Measurements from ENCODE around the gene STRIP1.

The STRIP1 gene

DNA sequence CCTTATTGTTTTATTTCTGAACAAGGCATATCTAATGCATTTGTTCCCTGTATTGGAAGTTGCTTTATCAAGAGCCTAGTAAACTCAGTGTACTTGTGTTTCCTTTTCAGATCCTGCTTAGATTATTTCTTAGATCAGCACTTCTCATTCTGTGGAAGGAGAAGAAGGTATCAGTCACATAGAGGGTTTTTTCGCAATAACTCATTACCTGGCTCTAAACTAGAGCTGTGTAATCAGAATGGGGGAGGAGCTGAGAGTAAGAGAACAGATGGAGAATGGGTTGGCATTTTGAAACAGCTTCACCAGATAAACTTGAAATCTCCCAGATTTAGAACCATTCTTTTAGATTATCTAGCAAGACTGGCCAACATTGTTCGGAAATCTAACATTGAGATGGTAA is 38.9 kb upstream of the STRIP1 start:
- peaks cover 0 to 3% of the 10 kb centered on the region in 2 donors for H3K36me3 ChIP-seq (ENCODE audit: control insufficient read depth in 2 of 2, insufficient read depth in 2 of 2, low read length in 2 of 2)
- H3K27ac ChIP-seq (ENCODE audit: low read length): no peak overlapping the region
- H3K4me1 ChIP-seq (ENCODE audit: control insufficient read depth, insufficient read depth, low read length): peaks cover 34% of the 10 kb centered on the region
- H3K27me3 ChIP-seq (ENCODE audit: control insufficient read depth in 1 of 2, insufficient read depth in 2 of 2, low read length in 2 of 2): no peaks in the 10 kb centered on the region
- H3K4me3 ChIP-seq (ENCODE audit: low read length in 2 of 2): no peak overlapping the region
- no peak overlapping the region for H3K9ac ChIP-seq (ENCODE audit: low read length in 2 of 2)
- no peaks in the 10 kb centered on the region for H3K9me3 ChIP-seq (ENCODE audit: control insufficient read depth in 2 of 2, low read length in 2 of 2)

DNA sequence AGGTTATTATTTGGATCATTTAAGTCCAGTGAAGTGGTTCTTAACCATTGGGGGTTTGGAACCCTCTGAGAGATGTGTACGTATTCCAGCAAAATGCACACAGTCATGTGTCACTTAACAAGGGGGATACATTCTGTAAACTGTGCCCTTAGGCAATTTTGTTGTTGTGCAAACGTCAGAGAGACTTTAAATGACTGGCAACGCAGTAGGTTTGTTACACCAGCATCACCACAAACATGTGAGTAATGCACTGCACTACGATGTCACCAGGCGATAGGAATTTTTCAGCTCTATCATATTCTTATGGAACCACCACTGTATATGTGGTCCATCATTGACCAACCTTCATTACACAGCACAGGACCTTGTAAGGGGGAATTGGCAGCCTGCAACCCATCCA is 37.9 kb upstream of the STRIP1 start:
- peaks cover 26% of the 10 kb centered on the region for H3K4me1 ChIP-seq (ENCODE audit: control insufficient read depth, insufficient read depth, low read length)
- no peak overlapping the region for H3K9ac ChIP-seq (ENCODE audit: low read length in 2 of 2)
- no peak overlapping the region for H3K27ac ChIP-seq (ENCODE audit: low read length)
- peaks cover 0 to 3% of the 10 kb centered on the region in 2 donors for H3K36me3 ChIP-seq (ENCODE audit: control insufficient read depth in 2 of 2, insufficient read depth in 2 of 2, low read length in 2 of 2)
- no peaks in the 10 kb centered on the region for H3K9me3 ChIP-seq (ENCODE audit: control insufficient read depth in 2 of 2, low read length in 2 of 2)
- no peaks in the 10 kb centered on the region for H3K27me3 ChIP-seq (ENCODE audit: control insufficient read depth in 1 of 2, insufficient read depth in 2 of 2, low read length in 2 of 2)
- H3K4me3 ChIP-seq (ENCODE audit: low read length in 2 of 2): no peak overlapping the region

DNA sequence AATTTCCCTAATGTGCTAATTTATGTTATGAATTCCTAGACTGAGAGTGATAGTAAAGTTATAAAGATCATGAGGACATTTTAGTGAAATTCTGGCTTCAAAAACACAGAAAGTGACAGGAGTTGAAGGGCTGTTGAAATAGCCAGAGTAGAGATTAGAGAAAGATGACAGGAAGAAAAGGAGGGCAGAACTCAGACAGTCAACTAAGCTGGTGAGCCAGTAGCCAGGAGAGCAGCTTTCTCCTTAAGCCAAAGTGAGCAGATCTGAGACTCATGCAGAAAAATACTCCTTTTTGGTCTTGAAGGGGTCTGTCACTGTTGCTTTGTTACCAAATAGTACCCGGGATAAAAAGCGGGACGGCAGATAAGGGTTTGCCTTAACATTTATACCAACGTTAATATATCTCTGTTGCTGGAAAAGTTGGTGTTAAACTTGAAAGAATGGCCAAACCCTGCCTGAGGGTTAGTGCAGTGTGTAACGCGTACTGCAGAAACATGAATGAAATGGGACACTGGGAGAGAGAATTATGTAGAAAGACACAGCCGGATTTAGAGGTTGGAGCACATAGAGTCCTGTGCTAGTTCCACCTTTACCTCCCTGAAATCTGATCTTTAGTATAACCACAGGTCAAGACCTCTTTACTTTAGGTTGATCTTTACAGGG is 37.1 kb upstream of the STRIP1 start:
- no peaks in the 10 kb centered on the region for H3K9me3 ChIP-seq (ENCODE audit: control insufficient read depth in 2 of 2, low read length in 2 of 2)
- H3K4me3 ChIP-seq (ENCODE audit: low read length in 2 of 2): no peak overlapping the region
- H3K9ac ChIP-seq (ENCODE audit: low read length in 2 of 2): no peak overlapping the region
- peaks cover 26% of the 10 kb centered on the region for H3K4me1 ChIP-seq (ENCODE audit: control insufficient read depth, insufficient read depth, low read length)
- H3K36me3 ChIP-seq (ENCODE audit: control insufficient read depth in 2 of 2, insufficient read depth in 2 of 2, low read length in 2 of 2): peaks cover 0 to 3% of the 10 kb centered on the region in 2 donors
- H3K27me3 ChIP-seq (ENCODE audit: control insufficient read depth in 1 of 2, insufficient read depth in 2 of 2, low read length in 2 of 2): no peaks in the 10 kb centered on the region
- H3K27ac ChIP-seq (ENCODE audit: low read length): no peak overlapping the region

DNA sequence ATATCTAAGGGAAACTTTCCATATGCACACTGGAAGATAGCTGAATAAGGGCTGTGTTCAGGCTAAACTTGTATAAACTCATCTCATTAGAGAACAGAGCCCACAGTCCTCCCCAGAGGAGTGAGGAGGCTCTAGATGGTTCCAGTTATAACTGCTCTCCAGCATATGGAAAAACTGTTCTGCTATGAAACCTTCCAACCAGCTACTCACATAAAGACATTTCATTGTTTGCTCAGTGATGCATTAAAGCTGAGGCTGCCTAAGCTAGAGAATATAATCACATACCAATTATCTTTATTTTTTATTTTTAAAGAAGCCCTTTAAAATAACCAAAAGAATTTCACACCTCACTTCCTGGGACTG is 36.6 kb upstream of the STRIP1 start:
- Histone ChIP-seq H3K9ac (ENCODE audit: low read length in 2 of 2) (no peak overlapping the region), H3K4me1 (ENCODE audit: control insufficient read depth, insufficient read depth, low read length) (peaks cover 26% of the 10 kb centered on the region), H3K27ac (ENCODE audit: low read length) (no peak overlapping the region)

DNA sequence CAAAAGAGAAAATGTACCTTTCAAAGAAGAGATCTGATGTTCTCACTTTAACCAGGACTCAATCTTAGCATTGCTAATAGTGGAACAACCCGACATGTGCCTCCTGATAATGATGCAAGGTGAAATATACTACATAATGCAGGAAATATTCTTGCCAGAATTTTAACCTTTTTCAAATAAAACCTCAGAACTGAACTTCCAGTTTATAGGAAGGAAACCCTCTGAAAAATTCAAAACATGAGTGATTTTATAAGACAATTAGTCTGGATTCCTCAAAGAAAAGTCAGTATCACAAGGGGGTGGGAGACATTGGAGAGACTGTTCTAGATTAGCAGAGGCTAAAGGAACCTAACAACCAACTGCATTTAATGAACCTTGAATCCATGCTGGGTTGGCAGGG is 31.7 kb upstream of the STRIP1 start:
- Histone ChIP-seq H3K4me1 (ENCODE audit: control insufficient read depth, insufficient read depth, low read length) (peaks cover 31% of the 10 kb centered on the region), H3K36me3 (ENCODE audit: control insufficient read depth in 2 of 2, insufficient read depth in 2 of 2, low read length in 2 of 2) (no peaks in the 10 kb centered on the region), H3K4me3 (ENCODE audit: low read length in 2 of 2) (no peak overlapping the region), H3K27me3 (ENCODE audit: control insufficient read depth in 1 of 2, insufficient read depth in 2 of 2, low read length in 2 of 2) (no peaks in the 10 kb centered on the region), H3K27ac (ENCODE audit: low read length) (no peak overlapping the region), H3K9ac (ENCODE audit: low read length in 2 of 2) (no peak overlapping the region), H3K9me3 (ENCODE audit: control insufficient read depth in 2 of 2, low read length in 2 of 2) (no peaks in the 10 kb centered on the region)

More for the DNA sequence above, 36.6 kb upstream of the STRIP1 start:
- H3K9me3 ChIP-seq (ENCODE audit: control insufficient read depth in 2 of 2, low read length in 2 of 2): no peaks in the 10 kb centered on the region
- H3K27me3 ChIP-seq (ENCODE audit: control insufficient read depth in 1 of 2, insufficient read depth in 2 of 2, low read length in 2 of 2): no peaks in the 10 kb centered on the region
- H3K36me3 ChIP-seq (ENCODE audit: control insufficient read depth in 2 of 2, insufficient read depth in 2 of 2, low read length in 2 of 2): peaks cover 0 to 3% of the 10 kb centered on the region in 2 donors
- H3K4me3 ChIP-seq (ENCODE audit: low read length in 2 of 2): no peak overlapping the region

DNA sequence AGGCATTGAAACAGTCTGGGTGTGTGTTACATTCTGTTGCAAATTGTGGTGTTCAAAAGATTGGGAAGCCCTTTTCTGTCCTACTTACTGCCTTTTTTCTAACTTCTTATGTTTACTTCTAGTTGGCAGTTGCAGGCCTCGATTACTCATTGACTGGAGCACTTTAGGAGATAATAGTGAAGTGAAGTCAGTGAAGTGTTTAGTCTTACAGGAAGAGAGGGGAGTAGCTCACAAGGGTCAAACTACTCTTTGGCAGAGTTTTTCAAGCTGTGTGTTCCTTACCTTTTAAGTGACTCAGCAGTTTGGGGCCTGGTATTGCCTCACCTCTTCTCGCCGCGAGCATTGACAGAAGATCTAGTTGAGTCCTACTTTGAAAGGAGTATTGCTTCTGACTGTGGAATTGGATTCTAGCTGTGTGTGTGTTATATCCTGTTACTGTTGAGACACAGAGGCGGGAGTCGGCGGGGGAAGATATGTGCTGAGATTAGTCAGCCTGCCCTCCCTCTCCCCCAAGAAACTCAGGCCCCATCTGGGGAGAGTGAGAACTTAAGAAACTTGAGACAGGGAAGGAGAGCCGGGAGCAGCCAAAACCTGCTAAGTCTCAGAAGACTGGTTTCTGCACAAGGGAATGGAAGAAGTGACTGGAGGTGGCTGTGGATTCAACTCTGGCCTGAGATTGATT is 30.5 kb upstream of the STRIP1 start:
- Histone ChIP-seq H3K36me3 (ENCODE audit: control insufficient read depth in 2 of 2, insufficient read depth in 2 of 2, low read length in 2 of 2) (no peaks in the 10 kb centered on the region), H3K4me3 (ENCODE audit: low read length in 2 of 2) (peak overlapping the region; percentile 35 to 42), H3K9me3 (ENCODE audit: control insufficient read depth in 2 of 2, low read length in 2 of 2) (no peaks in the 10 kb centered on the region), H3K27me3 (ENCODE audit: control insufficient read depth in 1 of 2, insufficient read depth in 2 of 2, low read length in 2 of 2) (no peaks in the 10 kb centered on the region), H3K9ac (ENCODE audit: low read length in 2 of 2) (peak overlapping the region; percentile 6 to 21), H3K4me1 (ENCODE audit: control insufficient read depth, insufficient read depth, low read length) (peaks cover 29% of the 10 kb centered on the region), H3K27ac (ENCODE audit: low read length) (peak overlapping the region; percentile 73)

DNA sequence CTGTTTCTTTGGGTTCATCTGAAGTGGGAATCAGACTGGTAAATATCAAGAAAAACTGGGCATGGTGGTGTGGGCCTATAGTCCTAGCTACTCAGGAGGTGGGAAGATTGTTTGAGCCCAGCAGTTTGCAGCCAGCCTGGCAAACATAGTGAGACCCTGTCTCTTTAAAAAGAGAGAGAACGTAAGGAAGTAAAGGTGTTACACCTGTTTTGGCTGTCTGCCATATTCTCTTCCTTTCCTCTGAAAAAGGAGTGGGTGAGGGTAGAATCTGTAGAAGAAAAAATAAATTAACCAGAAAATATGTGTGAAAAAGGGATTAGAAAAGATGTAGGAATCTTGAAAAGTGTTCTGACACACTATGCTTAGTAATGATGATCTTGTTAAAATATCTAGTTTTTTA is 29.8 kb upstream of the STRIP1 start:
- peak overlapping the region; percentile 73 for H3K27ac ChIP-seq (ENCODE audit: low read length)
- peak overlapping the region in 1 of 2 donors; percentile 21 for H3K9ac ChIP-seq (ENCODE audit: low read length in 2 of 2)

DNA sequence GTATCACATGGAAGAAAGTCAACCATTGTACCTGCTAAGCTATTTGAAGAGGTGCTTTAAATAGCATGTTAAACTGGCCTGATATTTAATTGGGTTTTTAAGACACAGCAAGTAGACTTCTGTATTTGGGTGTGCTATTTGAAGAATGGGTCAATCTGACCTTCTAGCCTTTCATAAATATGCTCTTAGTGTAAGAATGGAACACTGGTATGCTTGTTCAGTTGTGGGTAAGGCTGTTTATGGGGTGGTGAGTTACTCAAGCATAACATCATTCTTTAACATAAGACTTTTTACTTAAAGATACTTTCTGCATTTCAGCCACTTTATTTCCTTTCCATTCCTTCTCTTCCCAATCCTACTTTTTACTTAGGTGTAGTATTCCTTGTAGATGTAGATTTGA is 28.5 kb upstream of the STRIP1 start:
- no peaks in the 10 kb centered on the region for H3K27me3 ChIP-seq (ENCODE audit: control insufficient read depth in 1 of 2, insufficient read depth in 2 of 2, low read length in 2 of 2)
- H3K9ac ChIP-seq (ENCODE audit: low read length in 2 of 2): no peak overlapping the region
- peaks cover 9 to 18% of the 10 kb centered on the region in 2 donors for H3K36me3 ChIP-seq (ENCODE audit: control insufficient read depth in 2 of 2, insufficient read depth in 2 of 2, low read length in 2 of 2)
- peaks cover 29% of the 10 kb centered on the region for H3K4me1 ChIP-seq (ENCODE audit: control insufficient read depth, insufficient read depth, low read length)
- no peaks in the 10 kb centered on the region for H3K9me3 ChIP-seq (ENCODE audit: control insufficient read depth in 2 of 2, low read length in 2 of 2)
- H3K27ac ChIP-seq (ENCODE audit: low read length): no peak overlapping the region
- no peak overlapping the region for H3K4me3 ChIP-seq (ENCODE audit: low read length in 2 of 2)

More for the DNA sequence above, 29.8 kb upstream of the STRIP1 start:
- peaks cover 6 to 7% of the 10 kb centered on the region in 2 donors for H3K36me3 ChIP-seq (ENCODE audit: control insufficient read depth in 2 of 2, insufficient read depth in 2 of 2, low read length in 2 of 2)
- peaks cover 29% of the 10 kb centered on the region for H3K4me1 ChIP-seq (ENCODE audit: control insufficient read depth, insufficient read depth, low read length)
- no peaks in the 10 kb centered on the region for H3K27me3 ChIP-seq (ENCODE audit: control insufficient read depth in 1 of 2, insufficient read depth in 2 of 2, low read length in 2 of 2)
- peak overlapping the region; percentile 35 for H3K4me3 ChIP-seq (ENCODE audit: low read length in 2 of 2)
- no peaks in the 10 kb centered on the region for H3K9me3 ChIP-seq (ENCODE audit: control insufficient read depth in 2 of 2, low read length in 2 of 2)

DNA sequence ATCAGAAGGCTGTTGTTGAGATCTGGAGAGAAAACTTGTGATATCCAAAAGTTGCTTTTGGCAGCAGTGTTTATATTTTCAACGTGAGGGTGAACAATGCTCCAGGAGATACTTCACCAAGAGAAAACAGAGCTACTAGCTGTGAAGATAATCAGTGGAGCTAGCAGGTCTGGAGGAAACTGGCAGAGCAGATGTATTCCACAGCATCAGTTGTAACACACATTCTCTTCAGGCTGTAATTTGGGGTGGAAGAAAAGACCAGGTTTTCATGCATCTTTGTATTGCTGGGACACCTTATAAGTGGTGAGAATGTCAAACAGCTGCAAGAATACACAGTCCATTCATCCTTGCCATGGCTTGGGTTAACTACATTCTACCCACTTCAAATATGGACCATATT is 27.9 kb upstream of the STRIP1 start:
- no peak overlapping the region for H3K4me3 ChIP-seq (ENCODE audit: low read length in 2 of 2)
- H3K36me3 ChIP-seq (ENCODE audit: control insufficient read depth in 2 of 2, insufficient read depth in 2 of 2, low read length in 2 of 2): peaks cover 12 to 20% of the 10 kb centered on the region in 2 donors
- no peaks in the 10 kb centered on the region for H3K9me3 ChIP-seq (ENCODE audit: control insufficient read depth in 2 of 2, low read length in 2 of 2)
- no peaks in the 10 kb centered on the region for H3K27me3 ChIP-seq (ENCODE audit: control insufficient read depth in 1 of 2, insufficient read depth in 2 of 2, low read length in 2 of 2)
- peaks cover 29% of the 10 kb centered on the region for H3K4me1 ChIP-seq (ENCODE audit: control insufficient read depth, insufficient read depth, low read length)
- H3K9ac ChIP-seq (ENCODE audit: low read length in 2 of 2): no peak overlapping the region
- H3K27ac ChIP-seq (ENCODE audit: low read length): peak overlapping the region; percentile 3

DNA sequence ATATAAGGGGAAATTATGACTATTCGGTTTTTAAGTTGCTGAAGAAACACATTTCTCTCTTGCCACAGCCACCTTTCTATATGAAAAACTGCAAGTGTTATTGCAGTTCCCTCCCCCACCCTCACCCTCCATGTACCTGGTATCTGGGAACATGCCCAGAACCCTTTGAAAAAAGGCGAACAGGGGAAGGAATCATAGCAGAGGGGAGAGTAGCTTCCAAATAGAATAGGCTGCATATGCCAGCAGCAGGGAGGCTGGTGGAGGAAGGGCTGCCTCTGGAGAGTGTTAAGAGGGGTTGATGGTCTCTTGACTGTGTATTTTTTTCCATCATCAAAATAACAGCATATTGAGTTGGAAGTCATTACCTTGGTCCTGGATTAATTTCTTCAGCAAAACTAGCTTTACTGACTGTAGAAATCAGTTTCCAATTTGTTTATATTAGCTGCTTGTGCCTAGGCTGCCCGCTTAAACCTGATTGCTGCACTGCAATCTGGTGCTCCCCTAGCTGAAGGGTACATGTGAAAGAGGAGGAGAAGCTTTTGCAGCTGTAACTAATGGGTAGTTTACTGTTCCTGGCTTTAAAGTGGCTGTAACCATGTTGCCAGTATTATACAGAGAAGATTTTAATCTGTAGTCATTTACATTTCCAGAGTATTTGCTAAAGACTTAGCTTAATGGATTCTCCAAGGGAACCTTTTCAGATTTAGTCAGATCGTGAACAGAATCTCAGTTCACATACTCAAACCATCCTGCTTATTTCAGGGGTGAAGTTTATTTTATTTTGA is 27.2 kb upstream of the STRIP1 start:
- no peak overlapping the region for H3K9ac ChIP-seq (ENCODE audit: low read length in 2 of 2)
- peak overlapping the region in 1 of 2 donors; percentile 32 for H3K4me3 ChIP-seq (ENCODE audit: low read length in 2 of 2)
- peaks cover 14 to 26% of the 10 kb centered on the region in 2 donors for H3K36me3 ChIP-seq (ENCODE audit: control insufficient read depth in 2 of 2, insufficient read depth in 2 of 2, low read length in 2 of 2)
- peak overlapping the region; percentile 3 for H3K27ac ChIP-seq (ENCODE audit: low read length)
- no peaks in the 10 kb centered on the region for H3K27me3 ChIP-seq (ENCODE audit: control insufficient read depth in 1 of 2, insufficient read depth in 2 of 2, low read length in 2 of 2)
- H3K4me1 ChIP-seq (ENCODE audit: control insufficient read depth, insufficient read depth, low read length): peaks cover 29% of the 10 kb centered on the region
- no peaks in the 10 kb centered on the region for H3K9me3 ChIP-seq (ENCODE audit: control insufficient read depth in 2 of 2, low read length in 2 of 2)
